ENCODE data around the gene ABHD14A. TPM values are rescaled to one million over a fixed set of nuclear protein-coding genes. Genes with fewer than 3 reads are reported as not detected.

The ABHD14A gene
- total RNA-seq, 1 experiment from 2014 or later = 3.8 TPM

GRCh38 chr3:51930439-51930838 is 44.4 kb upstream of the ABHD14A start:
- Mint-ChIP-seq H3K27ac (no peak overlapping the region), H3K36me3 (peaks cover 25% of the 10 kb centered on the region), H3K27me3 (ENCODE audit: low read depth) (no peaks in the 10 kb centered on the region), H3K4me1 (no peaks in the 10 kb centered on the region), H3K9me3 (no peaks in the 10 kb centered on the region), H3K4me3 (no peak overlapping the region)
- ChIA-PET POLR2A (no interaction called here), CTCF (interaction anchor here (1.3 kb wide), 1 partner anchor 11 kb away, joined by 6 read pairs; the partner anchor contains the start of gene RRP9)
- ATAC-seq (no peak), DNase-seq (ENCODE audit: low spot score) (no peak)
- no peak for TF ChIP-seq ETV6 (CRISPR knock-in tag; IDR thresholded peaks at IDR 0.05)
- no peak for TF ChIP-seq FOXK1 (CRISPR knock-in tag; IDR thresholded peaks at IDR 0.05)
- TF ChIP-seq ATF3 (CRISPR knock-in tag; conservative IDR thresholded peaks at IDR 0.05) = no peak
- TF ChIP-seq ATF2 (CRISPR knock-in tag; IDR thresholded peaks at IDR 0.05; ENCODE audit: borderline replicate concordance, low read depth) = no peak
- no peak for TF ChIP-seq CBFB (CRISPR knock-in tag; IDR thresholded peaks at IDR 0.05; ENCODE audit: low read depth)
- TF ChIP-seq PREB (CRISPR knock-in tag; IDR thresholded peaks at IDR 0.05; ENCODE audit: borderline replicate concordance) = no peak
- no peak for TF ChIP-seq USF2 (CRISPR knock-in tag; IDR thresholded peaks at IDR 0.05)

- Mint-ChIP-seq H3K27me3 (ENCODE audit: low read depth) (no peaks in the 10 kb centered on the region), H3K27ac (no peak overlapping the region), H3K36me3 (peaks cover 30% of the 10 kb centered on the region), H3K4me1 (no peaks in the 10 kb centered on the region), H3K4me3 (no peak overlapping the region), H3K9me3 (no peaks in the 10 kb centered on the region)
- DNase-seq (ENCODE audit: low spot score) (no peak), ATAC-seq (no peak)
- ChIA-PET CTCF (no interaction called here), POLR2A (no interaction called here)
- TF ChIP-seq ETV6 (CRISPR knock-in tag; IDR thresholded peaks at IDR 0.05) (no peak), USF1 (CRISPR knock-in tag; IDR thresholded peaks at IDR 0.05) (no peak), CTCF (IDR thresholded peaks at IDR 0.05) (no peak), E2F1 (CRISPR knock-in tag; IDR thresholded peaks at IDR 0.05) (no peak), RORB (CRISPR knock-in tag; IDR thresholded peaks at IDR 0.05) (no peak), NR1H2 (CRISPR knock-in tag; IDR thresholded peaks at IDR 0.05) (no peak), NR2C2 (CRISPR knock-in tag; IDR thresholded peaks at IDR 0.05) (no peak), ESRRA (CRISPR knock-in tag; IDR thresholded peaks at IDR 0.05; ENCODE audit: borderline replicate concordance) (no peak), ZNF416 (CRISPR knock-in tag; IDR thresholded peaks at IDR 0.05) (no peak), FOXP4 (CRISPR knock-in tag; IDR thresholded peaks at IDR 0.05) (no peak), NFYB (CRISPR knock-in tag; conservative IDR thresholded peaks at IDR 0.05; ENCODE audit: low read depth) (no peak)
These were observed 43.1 kb upstream of the ABHD14A start for GRCh38 chr3:51931756-51932155.
